Fibroblast of peridontal ligament (primary cell): ENCODE results near the gene STARD9.
A peak's percentile ranks its signal among the peaks of the same experiment; 100 is the strongest.
"Not testable (repeated sequence)": the region's sequence is repeated elsewhere in the genome, so short reads cannot be mapped to it uniquely, and the experiment has no call there.

Source experiments
- DNase-seq: peaks from one replicate; pipeline ENCODE4 v3.0.0-alpha.2; 2010; ENCODE audit errors: extremely low read depth

STARD9 gene

GRCh38 chr15:42575188-42576039 is at the start of gene STARD9:
Gene STARD9 (plus strand): TSS chr15:42575606. CDS start chr15:42575716, 110 bp downstream.
- peak; percentile 97 for DNase-seq

- DNase-seq = peak; percentile 23
These were observed 46.4 kb upstream of the STARD9 start for GRCh38 chr15:42528970-42529369.

- DNase-seq = no peak
These were observed 42.2 kb upstream of the STARD9 start for GRCh38 chr15:42533246-42533645.

- DNase-seq = no peak
These were observed 30.4 kb upstream of the STARD9 start for GRCh38 chr15:42544853-42545629.

GRCh38 chr15:42547918-42548248 is 27.5 kb upstream of the STARD9 start:
- DNase-seq = peak; percentile 55

GRCh38 chr15:42548249-42549031 is 27.0 kb upstream of the STARD9 start, which contains the start of the genes HAUS2 and LRRC57:
Gene HAUS2 (plus strand): TSS chr15:42548838. CDS start chr15:42548873, 35 bp downstream.
Gene LRRC57 (minus strand): TSS chr15:42548793. CDS start chr15:42548434, 359 bp downstream.
- peak; percentile 75 for DNase-seq

- DNase-seq = peak; percentile 29
These were observed 26.3 kb upstream of the STARD9 start for GRCh38 chr15:42549032-42549491.

- no peak for DNase-seq
These were observed 25.5 kb upstream of the STARD9 start for GRCh38 chr15:42549741-42550392.

- DNase-seq = no peak
These were observed 21.9 kb upstream of the STARD9 start for GRCh38 chr15:42553554-42553953.

GRCh38 chr15:42556550-42557207 is 18.7 kb upstream of the STARD9 start:
- not testable (repeated sequence) for DNase-seq

GRCh38 chr15:42558739-42559138 is 16.7 kb upstream of the STARD9 start:
- DNase-seq = no peak

- no peak for DNase-seq
These were observed 711 bp downstream of the STARD9 start for GRCh38 chr15:42576040-42576594.

GRCh38 chr15:42576776-42577175 is 1.4 kb downstream of the STARD9 start:
- DNase-seq = no peak

GRCh38 chr15:42577514-42578031 is 2.2 kb downstream of the STARD9 start:
- DNase-seq = peak; percentile 95

GRCh38 chr15:42578984-42579537 is 3.7 kb downstream of the STARD9 start:
- no peak for DNase-seq

- peak; percentile 58 for DNase-seq
These were observed 5.9 kb downstream of the STARD9 start for GRCh38 chr15:42581272-42581730.

- DNase-seq = no peak
These were observed 7.4 kb downstream of the STARD9 start for GRCh38 chr15:42582569-42583375.

GRCh38 chr15:42584031-42584765 is 8.8 kb downstream of the STARD9 start:
- DNase-seq = no peak
